Duodenal mucosa (tissue), 2 donors: ENCODE results near the gene CYLD.

ENCODE experiments used
- H3K27ac ChIP-seq: one replicate; pipeline ENCODE4 v1.7.0; 2013; ENCODE audit warnings: low read depth, low read length
- H3K27me3 ChIP-seq, 2 donors: one replicate each; pipeline ENCODE4 v1.7.0; 2013; ENCODE audit warnings: low read length in 2 of 2, control low read depth in 1 of 2; ENCODE audit not compliant: insufficient read depth in 2 of 2, control insufficient read depth in 1 of 2
- H3K36me3 ChIP-seq, 2 donors: one replicate each; pipeline ENCODE4 v1.7.0; 2013; ENCODE audit warnings: low read length in 2 of 2, control low read depth in 1 of 2; ENCODE audit not compliant: insufficient read depth in 2 of 2, control insufficient read depth in 1 of 2
- H3K4me1 ChIP-seq, 2 donors: one replicate each; pipeline ENCODE4 v1.7.0; 2013; ENCODE audit warnings: low read length in 2 of 2, control low read depth in 1 of 2; ENCODE audit not compliant: insufficient read depth in 2 of 2, control insufficient read depth in 1 of 2
- H3K4me3 ChIP-seq, 2 donors: one replicate each; pipeline ENCODE4 v1.7.0; 2013; ENCODE audit warnings: low read length in 2 of 2, low read depth in 1 of 2
- H3K9ac ChIP-seq, 2 donors: one replicate each; pipeline ENCODE4 v1.7.0; 2013; ENCODE audit warnings: low read length in 2 of 2, low read depth in 1 of 2
- H3K9me3 ChIP-seq, 2 donors: one replicate each; pipeline ENCODE4 v1.7.0; 2013; ENCODE audit warnings: low read length in 2 of 2, control low read depth in 1 of 2; ENCODE audit not compliant: control insufficient read depth in 1 of 2

CYLD gene

DNA sequence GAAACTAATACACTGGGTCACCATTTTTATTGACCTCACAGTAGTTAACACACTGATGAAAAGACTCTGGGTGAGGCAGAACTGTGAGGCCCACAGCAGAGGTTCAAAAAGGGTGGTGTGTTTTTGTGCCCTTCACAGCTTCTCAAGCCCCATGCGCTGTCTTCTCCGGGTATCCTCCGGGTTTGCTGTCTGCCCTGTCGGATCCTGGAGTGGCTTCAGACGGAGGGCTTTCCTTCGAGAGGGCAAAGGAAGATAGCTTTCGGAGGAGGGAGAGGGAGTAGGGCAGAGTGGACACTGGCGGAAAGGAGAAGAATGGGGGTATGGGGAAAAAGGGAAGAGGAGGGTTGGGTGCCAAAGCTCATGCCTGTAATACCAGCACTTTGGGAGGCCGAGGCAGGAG, 80.8 kb downstream of the CYLD start:
- Histone ChIP-seq H3K27ac (no peak overlapping the region), H3K27me3 (peaks cover 0 to 5% of the 10 kb centered on the region in 2 donors), H3K9ac (no peak overlapping the region), H3K9me3 (no peaks in the 10 kb centered on the region), H3K36me3 (no peaks in the 10 kb centered on the region), H3K4me3 (no peak overlapping the region), H3K4me1 (no peaks in the 10 kb centered on the region)

DNA sequence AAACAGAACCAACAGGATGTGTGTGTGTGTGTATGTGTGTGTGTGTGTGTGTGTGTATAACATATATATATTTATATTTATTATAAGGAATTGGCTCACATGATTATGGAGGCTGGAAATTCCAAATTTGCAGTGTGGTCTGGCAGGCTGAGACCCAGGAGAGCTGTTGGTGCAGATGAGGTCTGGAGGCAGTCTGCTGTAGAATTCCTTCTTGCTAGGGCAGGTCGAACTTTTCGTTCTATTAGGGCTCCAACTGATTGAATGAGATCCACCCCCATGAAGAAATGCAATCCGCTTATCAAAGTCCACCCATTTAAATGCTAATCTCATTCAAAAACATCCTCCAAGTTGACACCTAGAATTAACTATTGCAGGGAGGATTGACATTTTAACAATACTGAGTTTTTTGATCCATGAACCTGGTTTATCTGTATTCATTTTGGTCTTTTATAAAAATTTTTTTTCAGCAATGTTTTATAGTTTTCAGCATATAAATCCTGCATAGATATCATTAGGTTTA, 85.0 kb downstream of the CYLD start:
- Histone ChIP-seq H3K9me3 (no peaks in the 10 kb centered on the region), H3K27me3 (peaks cover 0 to 5% of the 10 kb centered on the region in 2 donors), H3K27ac (no peak overlapping the region), H3K4me3 (no peak overlapping the region), H3K4me1 (no peaks in the 10 kb centered on the region), H3K9ac (no peak overlapping the region), H3K36me3 (no peaks in the 10 kb centered on the region)

DNA sequence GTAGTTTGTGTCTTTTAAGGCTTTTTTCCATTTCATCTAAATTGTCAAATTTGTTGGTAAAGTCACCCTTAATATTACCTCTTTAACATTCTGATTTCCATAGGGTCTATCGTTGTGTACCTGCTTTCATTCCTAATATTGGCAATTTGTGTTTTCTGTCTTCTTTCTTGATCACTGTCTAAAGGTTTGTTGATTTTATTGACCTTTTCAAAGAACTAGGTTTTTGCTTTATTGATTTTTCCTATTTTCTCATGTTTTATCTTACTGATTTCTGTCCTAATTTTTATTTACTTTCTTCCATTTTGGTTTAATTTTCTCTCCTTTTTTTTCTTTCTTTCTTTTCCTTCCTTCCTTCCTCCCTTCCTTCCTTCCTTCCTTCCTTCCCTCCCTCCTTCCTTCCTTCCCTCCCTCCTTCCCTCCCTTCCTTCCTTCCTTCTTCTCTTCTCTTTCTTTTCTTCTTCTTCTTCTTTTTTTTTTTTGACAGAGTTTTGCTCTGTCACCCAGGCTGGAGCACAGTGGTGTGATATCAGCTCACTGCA, 86.3 kb downstream of the CYLD start:
- Histone ChIP-seq H3K4me1 (no peaks in the 10 kb centered on the region), H3K27me3 (peaks cover 0 to 5% of the 10 kb centered on the region in 2 donors), H3K36me3 (no peaks in the 10 kb centered on the region), H3K9ac (no peak overlapping the region), H3K9me3 (no peaks in the 10 kb centered on the region), H3K4me3 (no peak overlapping the region), H3K27ac (no peak overlapping the region)

DNA sequence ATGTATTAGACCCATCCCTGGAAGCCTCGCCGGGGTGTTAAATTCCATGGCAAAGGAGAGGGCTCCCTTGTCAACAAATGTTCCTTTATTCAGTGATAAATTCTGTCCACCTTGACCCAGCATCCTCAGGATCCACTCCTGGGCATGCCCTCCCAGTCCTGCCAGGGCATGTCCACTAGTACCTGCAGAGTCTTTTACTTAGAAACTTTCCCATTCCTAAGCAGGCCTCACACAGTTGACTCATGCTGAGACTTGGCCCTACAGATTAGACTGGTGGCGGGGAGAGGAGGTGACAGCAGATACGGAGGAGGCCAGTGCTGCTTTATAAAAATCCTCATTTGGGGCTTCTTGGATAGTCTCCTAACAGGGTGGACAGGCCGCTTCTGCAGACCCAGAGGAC, 88.8 kb downstream of the CYLD start:
- H3K27me3 ChIP-seq = peaks cover 4 to 5% of the 10 kb centered on the region in 2 donors
- no peak overlapping the region for H3K9ac ChIP-seq
- H3K9me3 ChIP-seq = no peaks in the 10 kb centered on the region
- H3K4me1 ChIP-seq = no peaks in the 10 kb centered on the region
- H3K4me3 ChIP-seq = no peak overlapping the region
- H3K27ac ChIP-seq = no peak overlapping the region
- H3K36me3 ChIP-seq = no peaks in the 10 kb centered on the region

DNA sequence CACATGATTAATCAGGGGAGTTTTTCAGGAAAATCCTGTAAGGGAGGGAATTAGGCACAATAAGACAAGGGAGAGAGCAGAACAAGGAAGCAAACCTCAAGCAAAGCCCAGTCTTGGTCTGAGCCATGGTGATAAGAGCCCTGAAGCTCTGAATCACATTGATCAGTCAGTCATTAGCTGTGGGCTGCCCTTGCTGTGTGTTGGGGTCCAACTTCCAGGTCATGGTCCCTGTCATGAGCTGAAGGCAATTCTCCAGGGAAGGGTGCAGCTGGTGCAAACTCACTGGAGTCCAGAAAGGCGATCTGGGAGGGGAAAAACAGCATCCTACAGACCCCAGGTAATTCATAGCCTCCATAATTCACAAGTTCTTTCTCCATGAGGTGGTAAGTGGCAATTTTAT, 89.9 kb downstream of the CYLD start:
- Histone ChIP-seq H3K27ac (no peak overlapping the region), H3K27me3 (peaks cover 0 to 4% of the 10 kb centered on the region in 2 donors), H3K4me1 (no peaks in the 10 kb centered on the region), H3K9me3 (no peaks in the 10 kb centered on the region), H3K36me3 (no peaks in the 10 kb centered on the region), H3K4me3 (no peak overlapping the region), H3K9ac (no peak overlapping the region)

DNA sequence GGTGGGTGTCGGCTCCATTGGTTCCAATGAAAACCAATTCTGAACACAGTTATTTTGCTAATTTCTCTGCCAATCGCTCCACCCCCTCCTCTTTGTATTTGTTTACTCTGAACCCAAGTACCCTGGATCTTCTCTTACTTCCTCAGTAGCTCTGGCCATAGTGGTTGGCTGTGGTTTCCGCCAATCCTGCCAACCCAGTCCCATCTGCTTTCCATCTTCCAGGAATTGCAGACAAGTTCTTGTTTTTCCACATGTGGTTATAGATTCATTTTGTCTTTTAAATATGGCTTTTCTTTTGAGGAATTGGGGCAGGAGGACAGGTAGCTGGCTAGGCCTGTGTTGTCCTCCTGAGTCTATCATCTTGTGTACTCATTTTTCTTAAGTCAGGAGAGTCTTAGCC, 92.0 kb downstream of the CYLD start:
- Histone ChIP-seq H3K36me3 (no peaks in the 10 kb centered on the region), H3K27ac (no peak overlapping the region), H3K9ac (no peak overlapping the region), H3K9me3 (no peaks in the 10 kb centered on the region), H3K4me1 (no peaks in the 10 kb centered on the region), H3K27me3 (peaks cover 0 to 4% of the 10 kb centered on the region in 2 donors), H3K4me3 (no peak overlapping the region)

DNA sequence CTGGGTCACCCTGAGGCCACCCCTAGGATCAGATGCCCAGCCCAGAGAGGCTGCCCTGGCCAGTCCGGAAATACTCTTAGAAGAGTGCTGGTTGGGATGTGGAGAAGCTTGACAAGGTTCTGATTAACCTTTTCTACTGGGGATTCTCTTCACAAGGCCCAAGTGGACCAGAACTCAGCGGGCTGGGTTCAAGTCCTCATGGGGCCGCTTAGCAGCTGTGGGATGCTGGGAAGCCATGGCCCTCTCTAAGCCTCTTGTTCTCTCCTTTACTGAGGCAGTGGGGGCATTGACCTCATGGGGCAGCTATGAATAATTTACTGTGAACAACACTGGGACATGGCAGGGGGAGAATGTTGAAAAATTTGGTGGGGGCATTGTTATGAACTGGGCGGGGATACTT, 92.8 kb downstream of the CYLD start:
- H3K9ac ChIP-seq = no peak overlapping the region
- no peaks in the 10 kb centered on the region for H3K4me1 ChIP-seq
- H3K27ac ChIP-seq = no peak overlapping the region
- H3K9me3 ChIP-seq = no peaks in the 10 kb centered on the region
- H3K4me3 ChIP-seq = no peak overlapping the region
- peaks cover 0 to 6% of the 10 kb centered on the region in 2 donors for H3K27me3 ChIP-seq
- H3K36me3 ChIP-seq = no peaks in the 10 kb centered on the region

DNA sequence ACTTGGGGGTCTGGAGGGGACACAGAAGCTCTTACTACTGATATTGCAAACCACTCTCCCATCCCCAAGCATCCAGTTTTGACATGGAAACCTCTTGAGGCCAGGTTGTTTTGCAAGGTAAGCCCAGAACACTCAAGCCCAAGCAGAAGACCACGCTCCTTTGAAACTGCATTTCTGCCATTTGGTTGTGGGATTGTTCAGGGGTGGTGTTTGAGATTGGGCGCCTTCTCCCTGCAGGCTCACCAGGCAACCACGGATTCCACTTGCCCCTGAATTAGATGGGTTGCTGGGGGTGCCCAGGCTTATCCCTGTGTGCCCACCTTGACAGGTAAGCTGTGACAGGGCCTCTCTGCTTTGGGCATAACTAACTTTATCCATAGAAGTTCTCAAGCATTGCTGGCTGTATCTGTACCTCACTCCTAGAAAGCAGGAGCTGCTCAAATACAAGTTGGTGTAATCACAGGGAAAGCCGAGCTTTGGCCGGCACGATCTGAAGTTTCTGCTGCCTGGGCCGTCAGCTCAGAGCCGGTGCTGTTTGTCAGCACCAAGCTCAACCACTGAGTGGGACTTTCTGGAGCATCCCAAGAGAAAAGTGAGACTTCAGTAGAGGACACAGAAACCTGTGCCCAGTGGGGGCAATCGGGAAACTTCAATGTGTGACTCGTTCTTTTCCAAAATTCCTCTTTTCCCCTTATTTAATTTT, 93.6 kb downstream of the CYLD start:
- H3K27ac ChIP-seq = no peak overlapping the region
- H3K36me3 ChIP-seq = no peaks in the 10 kb centered on the region
- peaks cover 5 to 12% of the 10 kb centered on the region in 2 donors for H3K27me3 ChIP-seq
- H3K4me1 ChIP-seq = no peaks in the 10 kb centered on the region
- H3K4me3 ChIP-seq = no peak overlapping the region
- no peak overlapping the region for H3K9ac ChIP-seq
- H3K9me3 ChIP-seq = no peaks in the 10 kb centered on the region

DNA sequence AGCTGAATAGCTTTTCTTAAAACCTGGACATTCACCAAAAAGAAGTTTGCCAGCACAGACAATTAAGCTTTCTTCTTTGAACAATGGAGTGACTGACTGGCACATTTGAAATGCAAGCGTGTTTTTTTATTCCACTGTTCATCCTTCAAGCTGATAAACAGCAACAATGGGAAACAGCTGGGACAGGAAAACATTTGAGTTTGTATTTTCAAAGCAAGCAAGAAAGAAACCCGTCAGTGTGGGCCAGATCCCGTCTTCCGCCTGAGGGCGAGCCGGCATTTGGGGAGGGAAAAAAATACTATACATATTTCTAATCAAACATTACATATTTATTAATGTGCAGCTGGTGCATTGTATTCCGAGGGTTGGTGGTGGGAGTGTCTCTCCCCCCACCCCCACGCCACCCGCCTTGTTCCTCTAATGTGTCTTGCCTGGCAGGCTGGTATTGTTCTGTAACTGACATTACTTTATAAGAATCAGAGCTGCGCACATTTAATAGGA, 94.3 kb downstream of the CYLD start:
- no peak overlapping the region for H3K27ac ChIP-seq
- H3K4me1 ChIP-seq = peaks cover 0 to 5% of the 10 kb centered on the region in 2 donors
- H3K9me3 ChIP-seq = no peaks in the 10 kb centered on the region
- no peaks in the 10 kb centered on the region for H3K36me3 ChIP-seq
- no peak overlapping the region for H3K9ac ChIP-seq
- H3K27me3 ChIP-seq = peaks cover 6 to 14% of the 10 kb centered on the region in 2 donors
- H3K4me3 ChIP-seq = no peak overlapping the region

DNA sequence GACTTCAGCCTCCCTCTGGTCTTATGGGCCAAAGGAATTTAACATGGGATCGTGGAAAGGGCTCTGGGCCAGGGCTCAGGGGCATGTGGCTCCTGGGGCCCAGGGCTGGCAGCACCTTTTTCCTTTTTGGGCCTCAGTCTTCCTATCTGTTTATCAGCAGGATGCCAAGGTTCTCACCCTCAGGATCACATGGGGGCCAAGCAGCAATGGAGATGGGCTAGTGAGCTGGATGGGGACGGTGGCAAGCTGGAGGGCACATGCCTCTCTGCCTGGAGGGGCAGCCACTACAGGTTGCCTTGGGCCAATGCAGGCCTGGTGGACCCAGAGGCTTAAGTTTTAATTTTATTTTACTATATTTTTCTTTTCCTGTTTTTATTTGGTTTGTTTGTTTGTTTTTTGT, 95.4 kb downstream of the CYLD start:
- H3K36me3 ChIP-seq = no peaks in the 10 kb centered on the region
- H3K9me3 ChIP-seq = no peaks in the 10 kb centered on the region
- peaks cover 10 to 14% of the 10 kb centered on the region in 2 donors for H3K27me3 ChIP-seq
- no peak overlapping the region for H3K27ac ChIP-seq
- H3K9ac ChIP-seq = no peak overlapping the region
- H3K4me3 ChIP-seq = no peak overlapping the region
- H3K4me1 ChIP-seq = peaks cover 0 to 10% of the 10 kb centered on the region in 2 donors
